ENCODE results near the gene PRSS8.

PRSS8 gene

DNA sequence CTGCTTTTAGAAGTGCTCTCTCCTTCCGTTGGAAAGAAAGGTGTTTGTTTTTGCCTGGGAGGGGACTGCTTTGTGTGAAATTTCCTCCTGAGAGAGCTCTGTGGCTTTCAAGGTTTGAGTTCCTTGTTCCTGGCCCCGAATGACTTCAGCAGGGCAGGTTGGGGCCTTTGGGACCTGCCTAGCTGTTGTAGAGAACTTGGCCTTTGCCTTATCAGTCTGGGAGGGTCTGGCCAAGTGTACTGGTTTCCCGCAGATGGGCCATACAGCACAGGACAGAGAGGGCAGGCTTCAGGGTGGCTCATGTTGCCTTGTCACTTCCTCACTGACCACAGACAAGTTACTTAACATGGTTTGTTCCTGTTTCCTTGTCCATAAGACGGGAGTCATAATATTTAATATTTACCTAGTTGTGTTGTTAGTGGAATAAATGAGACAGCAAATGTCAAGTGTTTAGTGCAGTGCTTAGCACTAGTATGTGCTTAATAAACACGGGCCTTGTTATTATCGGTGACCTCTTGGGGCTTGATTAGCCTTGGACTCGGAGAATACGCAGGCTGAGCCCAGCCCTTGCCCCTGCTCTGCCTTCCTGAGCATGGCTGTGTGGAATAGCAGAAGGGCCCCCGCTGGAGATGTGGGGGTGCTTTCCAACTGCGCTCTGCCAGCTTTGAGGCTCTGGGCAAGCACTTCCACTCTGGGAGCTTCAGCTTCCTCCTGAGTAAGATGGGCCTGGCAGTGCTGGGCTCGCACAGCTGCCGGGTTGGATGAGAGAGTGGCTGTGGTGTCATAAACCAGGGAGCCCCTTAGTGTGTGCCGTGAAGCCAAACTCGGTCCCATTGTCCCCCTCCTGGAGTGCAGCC lies 6.6 kb downstream of the PRSS8 start:
- no peak for DNase-seq (ENCODE audit: low read depth in 2 of 2)

DNA sequence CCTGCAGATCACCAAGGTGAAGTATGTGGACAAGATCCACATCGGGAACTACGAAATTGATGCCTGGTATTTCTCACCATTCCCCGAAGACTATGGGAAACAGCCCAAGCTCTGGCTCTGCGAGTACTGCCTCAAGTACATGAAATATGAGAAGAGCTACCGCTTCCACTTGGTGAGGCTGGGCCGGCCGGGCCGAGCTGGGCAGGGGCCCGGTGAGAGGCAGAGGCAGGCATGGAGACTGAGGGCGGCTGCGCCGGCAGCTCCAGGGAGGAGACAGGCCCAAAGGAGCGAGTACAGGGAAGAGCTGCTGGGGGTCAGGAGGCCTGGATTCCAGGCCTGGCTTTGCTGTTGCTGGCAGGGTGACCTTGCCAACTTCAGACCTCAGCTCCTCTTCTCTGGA lies 8.3 kb downstream of the PRSS8 start:
- DNase-seq (ENCODE audit: low read depth in 2 of 2): no peak

- no peak for DNase-seq (ENCODE audit: low read depth in 2 of 2)
Observed at GRCh38 chr16:31125844-31126243, 9.7 kb downstream of the PRSS8 start.

- DNase-seq (ENCODE audit: low read depth in 2 of 2): no peak
Observed at GRCh38 chr16:31120129-31120528, 15.4 kb downstream of the PRSS8 start.

- no peak for DNase-seq (ENCODE audit: low read depth in 2 of 2)
Observed at GRCh38 chr16:31118223-31119155, 17.0 kb downstream of the PRSS8 start.

DNA sequence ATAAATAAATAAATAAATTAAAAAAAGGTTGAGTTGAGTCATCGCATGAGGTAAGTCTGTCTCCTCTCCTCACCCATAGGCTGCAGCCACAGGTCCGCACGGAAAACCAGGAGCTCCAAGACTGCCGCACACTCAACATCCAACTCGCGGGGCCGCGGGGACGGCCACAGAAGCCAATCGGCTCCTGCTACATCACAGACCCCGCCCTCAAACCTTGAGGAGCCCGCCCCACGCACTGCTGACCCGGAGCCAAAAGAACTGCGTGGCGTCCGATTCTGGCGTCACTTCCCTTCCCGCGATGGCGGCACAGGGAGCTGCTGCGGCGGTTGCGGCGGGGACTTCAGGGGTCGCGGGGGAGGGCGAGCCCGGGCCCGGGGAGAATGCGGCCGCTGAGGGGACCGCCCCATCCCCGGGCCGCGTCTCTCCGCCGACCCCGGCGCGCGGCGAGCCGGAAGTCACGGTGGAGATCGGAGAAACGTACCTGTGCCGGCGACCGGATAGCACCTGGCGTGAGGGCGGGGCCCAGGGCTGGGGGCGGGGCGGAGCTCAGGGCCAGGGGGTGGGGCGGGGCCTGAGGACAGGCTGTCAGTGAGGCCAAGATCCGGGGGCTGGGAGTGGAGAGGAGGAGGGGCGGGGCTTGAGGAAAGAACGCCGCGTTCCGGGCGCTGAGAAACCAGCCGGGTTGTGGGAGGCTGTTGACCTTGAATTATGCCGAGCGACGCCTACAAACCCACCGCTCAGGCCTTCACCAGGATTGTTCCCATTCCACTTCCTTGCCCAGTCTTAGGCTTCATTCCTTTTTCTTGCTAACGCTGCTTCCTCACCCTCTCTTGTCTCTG lies 17.9 kb downstream of the PRSS8 start, which contains the start of gene KAT8:
TSS of gene KAT8 (plus strand) at position 281 of the 839 bp plus-strand sequence. CDS start at position 299, 18 bp downstream.
- DNase-seq (ENCODE audit: low read depth in 2 of 2): peak; percentile 92 to 94

GRCh38 chr16:31114468-31114867 lies 21.1 kb downstream of the PRSS8 start:
- no peak for DNase-seq (ENCODE audit: low read depth in 2 of 2)

- no peak for DNase-seq (ENCODE audit: low read depth in 2 of 2)
Observed at GRCh38 chr16:31113121-31114120, 22.1 kb downstream of the PRSS8 start.

GRCh38 chr16:31112711-31113110 lies 22.8 kb downstream of the PRSS8 start:
- no peak for DNase-seq (ENCODE audit: low read depth in 2 of 2)

GRCh38 chr16:31111881-31112466 lies 23.6 kb downstream of the PRSS8 start:
- DNase-seq (ENCODE audit: low read depth in 2 of 2): no peak

DNA sequence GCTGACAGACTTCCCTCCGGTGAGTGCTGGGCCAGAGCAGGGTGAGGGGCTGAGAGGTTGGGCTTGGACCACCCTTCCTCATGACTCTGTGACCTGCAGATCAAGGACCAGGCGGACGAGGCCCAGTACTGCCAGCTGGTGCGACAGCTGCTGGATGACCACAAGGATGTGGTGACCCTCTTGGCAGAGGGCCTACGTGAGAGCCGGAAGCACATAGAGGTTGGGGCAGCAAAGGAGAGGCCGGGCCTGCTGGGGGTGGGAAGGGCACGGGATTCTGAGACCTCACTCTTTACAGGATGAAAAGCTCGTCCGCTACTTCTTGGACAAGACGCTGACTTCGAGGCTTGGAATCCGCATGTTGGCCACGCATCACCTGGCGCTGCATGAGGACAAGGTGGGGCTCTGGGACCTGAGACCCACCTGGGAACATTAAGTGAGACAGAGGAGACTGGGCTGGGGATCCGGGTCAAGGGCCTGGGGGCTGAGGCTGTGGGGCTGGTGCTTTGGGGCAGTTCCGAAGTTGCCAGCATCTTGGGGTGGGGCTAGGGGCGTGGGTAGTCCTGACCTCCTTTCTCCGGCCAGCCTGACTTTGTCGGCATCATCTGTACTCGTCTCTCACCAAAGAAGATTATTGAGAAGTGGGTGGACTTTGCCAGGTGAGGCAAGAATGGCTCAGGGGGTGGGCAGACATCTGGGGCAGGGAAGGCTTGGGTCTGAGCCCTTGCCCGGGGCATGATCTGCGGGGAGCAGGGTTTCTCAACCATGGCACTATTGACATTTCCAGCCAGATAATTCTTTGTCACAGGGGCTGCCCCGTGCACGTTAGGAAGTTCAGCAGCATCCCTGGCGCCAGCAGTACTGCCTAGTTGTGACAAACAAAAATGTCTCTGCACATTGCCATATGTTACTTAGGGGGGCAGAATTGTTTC lies 25.2 kb downstream of the PRSS8 start:
- no peak for DNase-seq (ENCODE audit: low read depth in 2 of 2)

DNA sequence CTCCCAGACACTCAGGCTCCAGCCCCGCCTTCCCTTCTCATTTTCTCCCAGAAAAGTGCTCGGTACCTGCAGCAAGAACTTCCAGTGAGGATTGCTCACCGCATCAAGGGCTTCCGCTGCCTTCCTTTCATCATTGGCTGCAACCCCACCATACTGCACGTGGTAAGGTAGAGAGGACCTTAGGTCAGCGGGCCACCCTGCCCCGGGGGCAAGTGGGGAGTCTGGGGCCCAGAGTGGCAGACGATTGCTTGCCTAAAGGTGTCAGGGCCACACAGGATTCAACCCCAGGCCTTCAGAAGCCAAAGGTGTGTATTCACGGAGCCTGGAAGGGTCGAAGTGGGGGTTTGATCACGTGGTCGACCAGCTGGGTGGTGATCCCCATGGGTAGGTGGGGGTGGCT lies 25.9 kb downstream of the PRSS8 start:
- DNase-seq (ENCODE audit: low read depth in 2 of 2): no peak

GRCh38 chr16:31108794-31109558 lies 26.6 kb downstream of the PRSS8 start:
- no peak for DNase-seq (ENCODE audit: low read depth in 2 of 2)

GRCh38 chr16:31108035-31108793 lies 27.3 kb downstream of the PRSS8 start, which contains the start of gene BCKDK:
Gene BCKDK, plus strand, starts transcription at chr16:31108386. Its CDS starts 838 bp downstream, at chr16:31109224.
- peak; percentile 21 to 27 for DNase-seq (ENCODE audit: low read depth in 2 of 2)

- DNase-seq (ENCODE audit: low read depth in 2 of 2): no peak
Observed at GRCh38 chr16:31107465-31107867, 28.1 kb downstream of the PRSS8 start.

DNA sequence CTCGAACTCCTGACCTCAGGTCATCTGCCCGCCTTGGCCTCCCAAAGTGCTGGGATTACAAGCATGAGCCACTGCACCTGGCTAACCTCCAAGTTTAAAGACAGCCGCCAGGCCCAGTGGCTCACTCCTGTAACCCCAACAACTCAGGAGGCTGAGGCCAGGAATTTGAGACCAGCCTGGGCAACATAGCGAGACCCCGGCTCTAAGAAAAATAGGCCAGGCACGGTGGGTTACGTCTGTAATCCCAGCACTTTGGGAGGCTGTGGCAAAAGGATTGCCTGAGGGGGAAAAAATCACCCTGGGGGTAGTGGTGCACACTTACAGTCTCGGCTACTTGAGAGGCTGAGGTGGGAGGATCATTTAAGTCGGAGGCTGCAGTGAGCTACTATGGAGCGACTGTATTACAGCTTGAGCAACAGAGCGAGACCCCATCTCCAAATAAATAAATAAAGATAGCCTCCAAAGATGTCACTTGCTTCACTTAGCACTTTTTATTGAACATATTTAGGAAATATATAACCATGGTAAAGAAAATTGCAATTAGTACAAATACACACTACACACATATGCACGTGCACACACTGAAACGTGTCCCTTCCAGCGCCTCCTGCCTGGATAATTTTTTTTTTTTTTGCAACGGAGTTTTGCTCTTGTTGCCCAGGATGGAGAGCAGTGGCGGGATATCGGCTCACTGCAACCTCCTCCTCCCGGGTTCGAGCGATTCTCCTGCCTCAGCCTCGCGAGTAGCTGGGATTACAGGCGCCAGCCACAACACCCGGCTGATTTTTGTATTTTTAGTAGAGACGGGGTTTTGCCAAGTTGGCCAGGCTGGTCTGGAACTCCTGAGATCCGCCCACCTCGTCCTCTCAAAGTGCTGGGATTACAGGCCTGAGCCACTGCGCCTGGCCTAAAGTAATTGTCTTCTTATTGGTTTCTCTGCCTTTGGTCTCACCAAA lies 28.7 kb downstream of the PRSS8 start:
- DNase-seq (ENCODE audit: low read depth in 2 of 2): no peak

Measured in stimulated activated CD8-positive, alpha-beta memory T cell treated with anti-CD3 and anti-CD28 coated beads, Interleukin-2, amount 100 ng/mL, for 1 hour (primary cell).